ENCODE results near the gene COL27A1. TPM values are rescaled to one million over a fixed set of nuclear protein-coding genes. Genes with fewer than 3 reads are reported as not detected.

The COL27A1 gene
- total RNA-seq, 1 experiment from 2014 or later = 12.0 TPM

GRCh38 chr9:114336699-114337395 is 181.5 kb downstream of the COL27A1 start:
- Histone ChIP-seq H3K27me3 (ENCODE audit: insufficient read depth, low read length) (no peaks in the 10 kb centered on the region), H3K4me3 (replicated peaks in 1 of 2; ENCODE audit: low read depth in 1 of 2, low read length in 2 of 2) (no peak overlapping the region), H3K79me2 (ENCODE audit: insufficient read depth, low read length) (no peaks in the 10 kb centered on the region), H3K36me3 (ENCODE audit: control insufficient read depth in 1 of 2, insufficient read depth in 2 of 2, low read length in 2 of 2) (no peaks in the 10 kb centered on the region), H2AFZ (ENCODE audit: low read depth, low read length, poor library complexity, severe bottlenecking) (no peak overlapping the region), H3K9ac (ENCODE audit: low read length) (no peak overlapping the region), H3K4me2 (ENCODE audit: low read length) (no peak overlapping the region), H4K20me1 (ENCODE audit: insufficient read depth) (no peaks in the 10 kb centered on the region), H3K9me3 (ENCODE audit: control insufficient read depth in 1 of 2, insufficient read depth in 1 of 2, low read depth in 1 of 2, low read length in 2 of 2) (no peaks in the 10 kb centered on the region), H3K4me1 (ENCODE audit: control insufficient read depth in 1 of 2, insufficient read depth in 2 of 2, low read length in 2 of 2) (no peaks in the 10 kb centered on the region), H3K9me2 (ENCODE audit: insufficient read depth) (no peaks in the 10 kb centered on the region), H3K27ac (ENCODE audit: low read depth, low read length) (no peak overlapping the region)
- intact Hi-C loops (cut with micrococcal nuclease) = loop anchor here (5.0 kb wide), 1 partner anchor 675 kb away; no protein-coding TSS in a partner anchor
- ChIA-PET POLR2A (no interaction called here), RAD21 (ENCODE audit: low non-redundant PET in 1 of 2, low total read pairs in 2 of 2, uncharacterized antibody in 2 of 2, unreplicated experiment in 2 of 2) (no interaction called here), CTCF (no interaction called here)
- TF ChIP-seq JUND (IDR thresholded peaks at IDR 0.05) = no peak
- no peak for TF ChIP-seq REST (IDR thresholded peaks at IDR 0.05; ENCODE audit: low read depth)
- no peak for TF ChIP-seq ELF1 (IDR thresholded peaks at IDR 0.05; ENCODE audit: borderline replicate concordance, low read depth)
- no peak for TF ChIP-seq YY1 (IDR thresholded peaks at IDR 0.05; ENCODE audit: extremely low read depth, insufficient replicate concordance, low read depth, low read length)
- TF ChIP-seq EZH2 (IDR thresholded peaks at IDR 0.05) = no peak
- no peak for TF ChIP-seq SRF (IDR thresholded peaks at IDR 0.05; ENCODE audit: low read depth)
- no peak for TF ChIP-seq POLR2AphosphoS5 (IDR thresholded peaks at IDR 0.05; ENCODE audit: low read depth, low read length)
- TF ChIP-seq CTCF (IDR thresholded peaks at IDR 0.05 in 2 of 3, conservative IDR thresholded peaks at IDR 0.05 in 1 of 3; ENCODE audit: borderline replicate concordance in 1 of 3, insufficient read depth in 1 of 3, low read depth in 2 of 3, low read length in 2 of 3) = no peak
- TF ChIP-seq MAX (IDR thresholded peaks at IDR 0.05) = no peak
- no peak for TF ChIP-seq CBX3 (IDR thresholded peaks at IDR 0.05; ENCODE audit: low read depth)
- no peak for TF ChIP-seq SIN3A (IDR thresholded peaks at IDR 0.05; ENCODE audit: low read depth)
- no peak for TF ChIP-seq ZNF274 (IDR thresholded peaks at IDR 0.05; ENCODE audit: low read depth, low read length)
- no peak for TF ChIP-seq ATF3 (IDR thresholded peaks at IDR 0.05)
- no peak for TF ChIP-seq ZFX (IDR thresholded peaks at IDR 0.05)
- no peak for TF ChIP-seq CEBPB (IDR thresholded peaks at IDR 0.05; ENCODE audit: low read depth)
- no TSS peak for BruUV-seq (replicated peaks)
- no peak for DNase-seq (ENCODE audit: low read depth, low spot score)
- ATAC-seq = no peak

Data from HCT116 (cell line).